Stimulated activated CD4-positive, alpha-beta T cell treated with anti-CD3 and anti-CD28 coated beads, Interleukin-1b, Interleukin-23, amount 100 ng/mL, for 24 hours (primary cell): ENCODE data around the gene PPME1.

Experiments
- DNase-seq, 4 experiments: peaks; one replicate each; pipeline ENCODE4 v3.0.0-alpha.2; 2020; ENCODE audit warnings: low read depth in 4 of 4, low spot score in 1 of 4

The PPME1 gene

GRCh38 chr11:74157169-74157568 lies 13.9 kb upstream of the PPME1 start:
- DNase-seq, result no peak

- no peak for DNase-seq
Measured at GRCh38 chr11:74159642-74160041, 11.4 kb upstream of the PPME1 start.

GRCh38 chr11:74162681-74163467 lies 8.2 kb upstream of the PPME1 start:
- no peak for DNase-seq

- DNase-seq, result no peak
Measured at GRCh38 chr11:74168838-74169237, 2.3 kb upstream of the PPME1 start.

- no peak for DNase-seq
Measured at GRCh38 chr11:74169738-74170458, 1.2 kb upstream of the PPME1 start.

- DNase-seq, result no peak
Measured at GRCh38 chr11:74171630-74171968, 510 bp downstream of the PPME1 start.

GRCh38 chr11:74171997-74172396 lies 908 bp downstream of the PPME1 start:
- DNase-seq, result no peak

- DNase-seq, result no peak
Measured at GRCh38 chr11:74175920-74176319, 4.8 kb downstream of the PPME1 start.

- DNase-seq, result no peak
Measured at GRCh38 chr11:74179234-74180052, 8.4 kb downstream of the PPME1 start.

- DNase-seq, result no peak
Measured at GRCh38 chr11:74182635-74183034, 11.5 kb downstream of the PPME1 start.

GRCh38 chr11:74185285-74185684 lies 14.2 kb downstream of the PPME1 start:
- DNase-seq, result no peak

GRCh38 chr11:74185695-74186094 lies 14.6 kb downstream of the PPME1 start:
- DNase-seq, result no peak

GRCh38 chr11:74195828-74196227 lies 24.7 kb downstream of the PPME1 start:
- no peak for DNase-seq

GRCh38 chr11:74196781-74197486 lies 25.8 kb downstream of the PPME1 start:
- DNase-seq, result no peak

GRCh38 chr11:74203966-74204365 lies 32.9 kb downstream of the PPME1 start:
- DNase-seq, result no peak

- no peak for DNase-seq
Measured at GRCh38 chr11:74204701-74205100, 33.6 kb downstream of the PPME1 start.

- DNase-seq, result no peak
Measured at GRCh38 chr11:74205181-74205580, 34.1 kb downstream of the PPME1 start.

- DNase-seq, result no peak
Measured at GRCh38 chr11:74206746-74207145, 35.7 kb downstream of the PPME1 start.

GRCh38 chr11:74208507-74208906 lies 37.4 kb downstream of the PPME1 start:
- DNase-seq, result no peak

GRCh38 chr11:74212533-74212932 lies 41.4 kb downstream of the PPME1 start:
- DNase-seq, result no peak

- DNase-seq, result no peak
Measured at GRCh38 chr11:74220376-74220775, 49.3 kb downstream of the PPME1 start.
